KOPT-K1 (cell line): ENCODE results near the gene SLC16A12.

ENCODE experiments used
- H3K27ac ChIP-seq: fragments of 200-600 bp; sonication (generic); 2 replicates; pipeline ENCODE4 v1.5.1; 2016; ENCODE audit warnings: antibody characterized with exemption, mild to moderate bottlenecking, low read depth, low read length; ENCODE audit not compliant: poor library complexity, severe bottlenecking
- H3K36me3 ChIP-seq: fragments of 200-600 bp; sonication (generic); 2 replicates; pipeline ENCODE4 v1.5.1; 2017; ENCODE audit warnings: antibody characterized with exemption, mild to moderate bottlenecking, low read length, moderate library complexity; ENCODE audit not compliant: insufficient read depth
- H3K9me3 ChIP-seq: fragments of 200-600 bp; sonication (generic); 2 replicates; pipeline ENCODE4 v1.5.1; 2017; ENCODE audit warnings: antibody characterized with exemption, low read length, mild to moderate bottlenecking; ENCODE audit not compliant: insufficient read depth, poor library complexity, severe bottlenecking

Gene SLC16A12

GRCh38 chr10:89475591-89475998, 59.8 kb downstream of the SLC16A12 start:
- no peaks in the 10 kb centered on the region for H3K9me3 ChIP-seq
- no peak overlapping the region for H3K27ac ChIP-seq
- no peaks in the 10 kb centered on the region for H3K36me3 ChIP-seq

- Histone ChIP-seq H3K36me3 (no peaks in the 10 kb centered on the region), H3K9me3 (no peaks in the 10 kb centered on the region), H3K27ac (no peak overlapping the region)
These were observed 60.3 kb downstream of the SLC16A12 start for GRCh38 chr10:89475125-89475524.

- Histone ChIP-seq H3K27ac (no peak overlapping the region), H3K36me3 (no peaks in the 10 kb centered on the region), H3K9me3 (no peaks in the 10 kb centered on the region)
These were observed 60.9 kb downstream of the SLC16A12 start for GRCh38 chr10:89474452-89474851.

- Histone ChIP-seq H3K36me3 (no peaks in the 10 kb centered on the region), H3K9me3 (no peaks in the 10 kb centered on the region), H3K27ac (no peak overlapping the region)
These were observed 64.1 kb downstream of the SLC16A12 start for GRCh38 chr10:89471110-89471809.

GRCh38 chr10:89470628-89471027, 64.8 kb downstream of the SLC16A12 start:
- Histone ChIP-seq H3K9me3 (no peaks in the 10 kb centered on the region), H3K36me3 (no peaks in the 10 kb centered on the region), H3K27ac (no peak overlapping the region)

- Histone ChIP-seq H3K9me3 (no peaks in the 10 kb centered on the region), H3K27ac (no peak overlapping the region), H3K36me3 (no peaks in the 10 kb centered on the region)
These were observed 65.9 kb downstream of the SLC16A12 start for GRCh38 chr10:89469517-89469916.

- Histone ChIP-seq H3K27ac (no peak overlapping the region), H3K9me3 (no peaks in the 10 kb centered on the region), H3K36me3 (no peaks in the 10 kb centered on the region)
These were observed 67.0 kb downstream of the SLC16A12 start for GRCh38 chr10:89468191-89468965.

- Histone ChIP-seq H3K36me3 (no peaks in the 10 kb centered on the region), H3K27ac (no peak overlapping the region), H3K9me3 (no peaks in the 10 kb centered on the region)
These were observed 68.8 kb downstream of the SLC16A12 start for GRCh38 chr10:89466599-89467035.

GRCh38 chr10:89465196-89465595, 70.2 kb downstream of the SLC16A12 start:
- Histone ChIP-seq H3K9me3 (no peaks in the 10 kb centered on the region), H3K36me3 (no peaks in the 10 kb centered on the region), H3K27ac (no peak overlapping the region)

- H3K9me3 ChIP-seq, result no peaks in the 10 kb centered on the region
- H3K27ac ChIP-seq, result no peak overlapping the region
These were observed 71.4 kb downstream of the SLC16A12 start for GRCh38 chr10:89463846-89464537.

GRCh38 chr10:89458784-89459183, 76.6 kb downstream of the SLC16A12 start:
- H3K9me3 ChIP-seq, result no peaks in the 10 kb centered on the region
- no peaks in the 10 kb centered on the region for H3K36me3 ChIP-seq
- H3K27ac ChIP-seq, result no peak overlapping the region

More at GRCh38 chr10:89463846-89464537, 71.4 kb downstream of the SLC16A12 start:
- no peaks in the 10 kb centered on the region for H3K36me3 ChIP-seq

- Histone ChIP-seq H3K36me3 (no peaks in the 10 kb centered on the region), H3K9me3 (no peaks in the 10 kb centered on the region), H3K27ac (no peak overlapping the region)
These were observed 77.1 kb downstream of the SLC16A12 start for GRCh38 chr10:89458291-89458690.

- no peak overlapping the region for H3K27ac ChIP-seq
- no peaks in the 10 kb centered on the region for H3K9me3 ChIP-seq
- no peaks in the 10 kb centered on the region for H3K36me3 ChIP-seq
These were observed 80.6 kb downstream of the SLC16A12 start for GRCh38 chr10:89454561-89455347.

GRCh38 chr10:89452193-89452592, 83.2 kb downstream of the SLC16A12 start:
- Histone ChIP-seq H3K36me3 (no peaks in the 10 kb centered on the region), H3K9me3 (no peaks in the 10 kb centered on the region), H3K27ac (no peak overlapping the region)

GRCh38 chr10:89450901-89451300, 84.5 kb downstream of the SLC16A12 start:
- H3K27ac ChIP-seq, result no peak overlapping the region
- H3K9me3 ChIP-seq, result no peaks in the 10 kb centered on the region
- no peaks in the 10 kb centered on the region for H3K36me3 ChIP-seq
